ENCODE data around the gene MRPL16.

DNA sequence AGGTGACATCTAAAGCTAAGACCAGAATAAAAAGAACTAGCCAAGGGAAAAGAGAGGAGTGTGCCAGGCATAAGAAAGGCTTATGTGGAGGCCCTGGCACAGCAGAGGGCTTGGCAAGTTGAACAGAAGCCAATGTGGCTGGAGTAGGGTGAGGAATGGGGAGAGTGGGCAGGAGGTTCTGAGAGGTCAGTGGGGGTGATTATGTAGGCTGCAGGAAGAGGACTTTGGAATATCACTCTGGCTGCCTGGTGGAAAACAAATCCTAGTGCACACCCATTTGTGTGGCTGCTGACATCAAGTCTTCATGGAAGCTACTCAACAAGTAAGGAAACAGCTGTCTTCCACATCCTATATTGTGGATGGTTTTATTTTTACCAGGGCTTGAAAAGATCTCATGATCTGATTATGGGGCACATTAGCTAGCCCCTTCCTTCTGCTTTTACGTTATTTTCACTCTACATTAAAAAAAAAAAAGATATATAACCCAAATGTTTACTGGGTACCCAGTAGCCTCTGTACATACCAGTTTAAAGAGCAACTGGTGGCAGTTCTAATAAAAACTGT is 3.4 kb downstream of the MRPL16 start:
- no peak for TF ChIP-seq POLR2A (IDR thresholded peaks at IDR 0.05)
- TF ChIP-seq, protein P1, sequence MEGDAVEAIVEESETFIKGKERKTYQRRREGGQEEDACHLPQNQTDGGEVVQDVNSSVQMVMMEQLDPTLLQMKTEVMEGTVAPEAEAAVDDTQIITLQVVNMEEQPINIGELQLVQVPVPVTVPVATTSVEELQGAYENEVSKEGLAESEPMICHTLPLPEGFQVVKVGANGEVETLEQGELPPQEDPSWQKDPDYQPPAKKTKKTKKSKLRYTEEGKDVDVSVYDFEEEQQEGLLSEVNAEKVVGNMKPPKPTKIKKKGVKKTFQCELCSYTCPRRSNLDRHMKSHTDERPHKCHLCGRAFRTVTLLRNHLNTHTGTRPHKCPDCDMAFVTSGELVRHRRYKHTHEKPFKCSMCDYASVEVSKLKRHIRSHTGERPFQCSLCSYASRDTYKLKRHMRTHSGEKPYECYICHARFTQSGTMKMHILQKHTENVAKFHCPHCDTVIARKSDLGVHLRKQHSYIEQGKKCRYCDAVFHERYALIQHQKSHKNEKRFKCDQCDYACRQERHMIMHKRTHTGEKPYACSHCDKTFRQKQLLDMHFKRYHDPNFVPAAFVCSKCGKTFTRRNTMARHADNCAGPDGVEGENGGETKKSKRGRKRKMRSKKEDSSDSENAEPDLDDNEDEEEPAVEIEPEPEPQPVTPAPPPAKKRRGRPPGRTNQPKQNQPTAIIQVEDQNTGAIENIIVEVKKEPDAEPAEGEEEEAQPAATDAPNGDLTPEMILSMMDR (IDR thresholded peaks at IDR 0.05): no peak

All from heart left ventricle (tissue), 13 donors.